HT1080 (cell line): Measurements from ENCODE around the gene BCL6B. TPM values are rescaled to one million over a fixed set of nuclear protein-coding genes. Genes with fewer than 3 reads are reported as not detected.

Source experiments
- DNase-seq: peaks from one replicate; pipeline ENCODE4 v3.0.0-alpha.2; 2015; ENCODE audit warnings: low read depth
- small RNA-seq: library from RNA; depleted of rRNA; stranded (forward); fragments of <200 nt; gene quantifications from one replicate; pipeline ENCODE3, GENCODE V24; 2014
- total RNA-seq: library from RNA; depleted of rRNA; stranded (reverse); fragments of >200 nt; shearing (Covaris generic); gene quantifications from 2 replicates; pipeline ENCODE4 v1.2.3, GENCODE V29; 2014; rRNA removed

BCL6B gene
- total RNA-seq, 1 experiment from 2014 or later: not detected

DNA sequence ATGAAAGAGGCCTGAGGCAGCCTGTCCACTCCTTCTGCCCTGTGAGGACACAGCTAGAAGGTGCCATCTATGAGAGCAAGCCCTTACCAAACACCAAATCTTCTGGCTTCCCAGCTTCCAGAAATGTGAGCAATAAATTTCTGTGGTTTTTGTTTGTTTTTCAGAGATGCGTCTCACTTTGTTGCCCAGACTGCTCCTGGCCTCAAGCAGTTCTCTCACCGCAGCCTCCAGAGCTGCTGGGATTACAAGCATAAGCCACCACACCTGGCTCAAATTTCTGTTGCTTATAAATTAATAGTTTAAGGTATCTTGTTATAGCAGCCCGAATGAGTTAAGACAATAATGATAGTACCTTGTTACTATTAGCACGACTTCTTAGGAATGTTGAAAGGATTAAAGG is 33.5 kb downstream of the BCL6B start:
- peak; percentile 38 for DNase-seq

DNA sequence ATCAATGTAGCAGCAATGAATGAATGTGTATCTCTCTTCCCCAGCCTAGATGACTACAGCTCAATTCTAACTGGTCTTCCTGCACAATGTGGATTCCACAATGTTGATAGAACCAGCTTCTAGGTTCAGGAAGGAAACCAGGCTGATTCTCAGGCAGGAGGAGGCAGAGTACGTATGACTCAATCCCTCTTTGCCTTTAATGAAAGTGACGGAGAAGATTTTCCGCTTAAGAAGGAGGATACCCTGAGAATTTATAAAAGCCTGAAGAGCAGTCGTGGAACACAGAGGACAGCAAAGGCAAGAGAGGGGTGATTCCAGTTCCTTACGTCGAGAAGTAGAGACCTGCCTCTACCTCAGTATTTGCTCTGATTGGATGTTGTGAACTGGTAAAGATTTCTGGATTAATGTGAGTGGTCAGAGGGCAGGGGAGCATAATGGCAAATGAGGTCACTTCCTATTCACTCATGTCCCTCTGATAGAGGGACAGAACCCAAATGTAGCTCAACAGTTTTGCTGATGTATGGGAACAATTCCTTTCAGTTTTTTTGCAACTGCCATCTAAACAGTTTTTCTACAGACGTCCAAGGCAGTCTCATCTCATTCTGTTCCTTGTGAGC is 36.1 kb downstream of the BCL6B start:
- DNase-seq: peak; percentile 78

DNA sequence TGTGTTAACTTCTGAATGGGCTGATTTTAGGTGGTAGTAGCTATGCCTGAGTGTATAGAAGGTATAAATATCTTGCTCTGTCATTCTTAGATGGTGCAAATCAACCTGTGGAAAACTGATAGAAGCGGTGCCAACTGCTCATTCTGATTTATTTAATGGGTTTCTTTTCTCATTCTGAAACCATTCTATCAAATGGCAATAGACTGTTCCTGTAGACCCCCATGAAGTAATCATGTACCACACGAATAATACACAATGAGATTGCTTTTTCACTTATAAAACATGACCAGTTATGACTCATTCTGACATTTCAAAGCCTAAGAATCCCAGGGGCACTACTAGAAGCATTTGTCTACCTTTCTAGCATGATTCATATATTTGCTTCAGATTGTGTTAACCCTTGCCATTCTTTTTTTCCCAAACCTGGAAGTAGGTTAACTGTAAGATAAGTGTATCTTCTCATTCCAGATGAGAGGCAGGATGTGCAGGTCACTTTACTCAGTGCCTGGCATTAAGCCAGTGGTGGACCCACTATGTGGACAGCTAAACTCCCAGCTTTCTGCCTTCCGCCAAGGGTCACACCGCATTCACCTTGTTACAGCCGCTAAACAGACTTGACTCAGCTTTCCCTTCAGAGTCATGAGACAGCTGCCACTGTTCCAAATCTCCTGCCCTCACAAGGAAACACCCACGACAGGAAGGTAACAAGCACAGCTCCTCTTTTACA is 37.5 kb downstream of the BCL6B start:
- peak; percentile 100 for DNase-seq

DNA sequence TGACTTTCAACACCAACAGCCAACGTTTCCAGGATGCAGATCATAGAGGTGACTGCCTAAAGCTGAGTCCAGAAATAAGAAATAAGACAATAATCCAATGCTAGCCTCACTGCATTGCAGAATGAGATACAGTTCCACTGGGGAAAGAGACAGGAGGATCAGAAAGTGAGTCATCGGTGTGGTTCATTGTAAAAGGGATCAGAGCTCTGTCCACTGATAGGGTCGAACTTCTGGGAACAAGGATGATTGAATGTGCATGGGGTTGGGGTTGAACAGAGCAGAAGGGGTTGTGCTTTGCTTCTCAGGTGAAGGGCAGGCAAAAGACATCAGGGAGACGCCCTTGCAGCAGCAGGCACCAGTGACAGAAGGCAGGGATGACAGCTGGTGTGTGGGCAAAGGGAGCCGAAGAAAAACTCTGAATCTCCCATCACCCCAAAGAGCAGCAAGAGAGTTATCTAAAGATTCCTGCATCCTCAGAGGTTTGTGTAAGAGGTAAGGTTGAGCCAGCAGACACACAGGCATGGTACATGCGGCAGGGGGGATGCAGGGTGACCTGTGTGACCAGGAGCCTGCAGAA is 40.8 kb downstream of the BCL6B start:
- DNase-seq: peak; percentile 18

DNA sequence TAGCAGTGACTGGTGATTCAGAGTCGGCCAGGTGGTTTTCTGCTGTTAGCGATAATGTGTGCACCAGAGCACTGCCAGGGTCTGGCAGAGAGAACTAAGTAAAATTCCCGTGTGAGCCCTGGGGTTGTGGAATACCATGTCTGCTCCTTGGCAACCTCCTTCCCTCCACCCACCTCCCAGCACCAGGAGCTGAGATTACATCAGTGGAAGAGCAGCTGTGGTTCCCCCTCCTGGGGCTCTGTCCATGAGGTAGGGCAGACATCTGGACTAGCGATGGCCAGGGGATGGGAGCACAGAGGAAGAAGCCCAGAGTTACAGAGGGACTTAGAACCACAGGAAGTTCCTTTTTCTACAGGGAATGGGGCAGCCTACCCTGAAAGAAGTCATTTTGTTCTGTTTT is 41.4 kb downstream of the BCL6B start:
- no peak for DNase-seq

DNA sequence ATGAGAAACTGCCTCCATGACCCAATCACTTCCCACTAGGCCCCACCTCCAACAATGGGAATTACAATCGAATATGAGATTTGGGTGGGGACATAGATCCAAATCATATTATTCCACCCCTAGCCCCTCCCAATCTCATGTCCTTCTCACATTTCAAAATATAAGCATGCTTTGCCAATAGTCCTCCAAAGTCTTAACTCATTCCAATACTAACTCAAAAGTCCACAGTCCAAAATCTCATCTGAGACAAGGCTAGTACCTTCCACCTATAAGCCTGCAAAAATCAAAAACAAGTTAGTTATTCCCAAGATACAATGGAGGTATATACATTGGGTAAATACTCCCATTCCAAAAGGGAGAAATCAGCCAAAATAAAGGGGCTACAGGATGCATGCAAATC is 44.3 kb downstream of the BCL6B start:
- no peak for DNase-seq

DNA sequence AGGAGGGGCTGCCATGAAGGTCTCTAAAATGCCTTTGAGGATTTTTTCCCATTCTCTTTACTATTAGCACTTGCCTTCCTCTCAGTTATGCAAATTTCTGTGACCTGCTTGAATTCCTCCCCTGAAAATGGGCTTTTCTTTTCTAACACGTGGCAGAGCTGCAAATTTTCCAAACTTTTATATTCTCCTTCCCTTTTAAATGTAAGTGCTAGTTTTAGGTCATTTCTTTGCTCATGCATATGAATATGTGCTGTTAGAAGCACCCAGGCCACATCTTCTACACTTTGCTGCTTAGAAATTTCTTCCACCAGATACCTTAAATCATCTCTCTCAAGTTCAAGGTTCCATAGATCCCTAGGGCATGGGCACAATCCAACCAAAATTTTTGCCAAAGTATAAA is 45.4 kb downstream of the BCL6B start:
- no peak for DNase-seq

DNA sequence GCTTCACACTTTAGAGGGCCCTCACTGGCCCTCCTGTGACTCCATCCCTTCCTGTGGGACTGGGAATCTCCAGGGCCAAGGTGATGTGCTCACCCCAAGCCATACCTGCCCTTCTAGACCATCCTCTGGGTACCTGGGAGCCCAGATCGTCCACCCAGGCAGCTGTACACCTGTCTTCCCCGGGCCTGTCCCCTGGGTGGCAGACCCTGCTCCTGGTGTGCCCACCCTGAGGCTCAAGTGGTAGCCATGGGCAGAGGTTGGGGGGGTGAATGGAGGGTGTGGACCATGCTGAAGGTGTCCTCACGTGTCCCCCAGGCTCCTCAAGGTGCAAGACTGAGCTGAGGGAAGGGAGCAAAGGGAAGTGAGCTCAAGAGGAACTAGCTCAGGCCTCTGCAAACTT is 47.9 kb downstream of the BCL6B start:
- DNase-seq: no peak

DNA sequence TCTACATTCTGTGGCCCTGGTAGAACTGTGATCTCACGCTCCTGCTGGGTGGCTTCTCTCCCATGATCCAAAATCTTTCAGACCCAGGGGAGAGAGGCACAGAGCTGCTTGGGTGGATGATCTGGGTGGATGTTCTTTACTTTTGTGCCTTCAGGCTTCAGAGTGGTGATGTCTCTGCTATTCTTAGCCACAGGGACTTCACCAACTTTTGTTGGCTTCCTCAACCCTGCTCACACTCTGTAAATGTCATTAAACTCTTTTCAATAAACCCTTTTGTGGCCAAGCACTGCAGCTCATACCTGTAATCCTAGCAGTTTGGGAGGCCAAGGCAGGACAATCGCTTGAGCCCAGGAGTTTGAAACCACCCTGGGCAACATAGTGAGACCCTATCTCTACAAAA is 49.6 kb downstream of the BCL6B start:
- DNase-seq: no peak

DNA sequence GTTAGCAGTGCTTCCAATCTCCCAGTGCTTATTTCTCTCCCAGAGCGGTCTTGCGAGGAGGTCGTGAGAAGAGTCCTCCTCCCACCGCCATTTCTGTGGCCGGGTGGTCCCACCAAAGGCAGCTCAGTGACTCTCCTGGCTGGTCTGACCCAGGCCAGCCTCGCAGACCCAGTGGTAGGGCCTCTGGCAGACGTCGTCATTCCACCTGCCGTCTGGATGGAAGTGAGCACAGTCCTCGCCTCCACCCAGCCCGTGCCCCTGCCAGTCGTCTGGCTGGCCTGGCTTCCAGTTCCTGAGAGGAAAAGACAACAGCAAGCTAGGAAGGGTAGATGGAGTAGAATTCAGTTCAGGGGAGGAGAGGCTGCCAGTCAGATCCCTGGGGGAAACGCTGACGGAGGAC is 52.1 kb downstream of the BCL6B start:
- no peak for DNase-seq

DNA sequence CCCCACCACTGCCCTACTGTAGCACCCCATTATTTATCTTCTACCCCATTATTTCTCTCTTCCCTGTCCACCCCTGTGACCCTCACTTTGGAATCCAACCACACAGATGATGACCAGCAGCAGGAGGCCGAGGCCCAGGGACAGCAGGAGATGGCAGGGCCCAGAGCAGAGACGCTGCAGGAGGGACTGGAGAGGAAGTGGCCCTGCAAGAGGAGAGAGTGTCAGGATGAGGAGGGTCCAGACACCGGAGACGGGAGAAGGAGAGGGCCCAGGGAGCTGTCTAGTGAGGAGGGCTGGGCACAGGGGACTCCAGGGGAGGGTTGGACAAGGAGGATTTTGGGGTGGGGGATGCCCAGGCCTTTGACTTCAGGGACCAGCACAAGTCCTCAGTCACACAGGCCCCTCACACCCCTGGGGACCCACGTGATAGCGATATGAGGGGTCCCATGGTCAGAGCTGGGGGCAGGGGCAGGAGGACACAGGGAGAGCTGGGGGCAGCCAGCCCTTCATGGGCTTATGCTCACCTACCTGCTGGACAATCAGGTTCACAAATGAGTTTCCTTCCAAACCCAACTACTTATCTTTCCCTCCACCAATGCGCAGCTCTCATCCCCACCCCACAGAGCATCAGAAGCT is 55.2 kb downstream of the BCL6B start:
- DNase-seq: no peak

DNA sequence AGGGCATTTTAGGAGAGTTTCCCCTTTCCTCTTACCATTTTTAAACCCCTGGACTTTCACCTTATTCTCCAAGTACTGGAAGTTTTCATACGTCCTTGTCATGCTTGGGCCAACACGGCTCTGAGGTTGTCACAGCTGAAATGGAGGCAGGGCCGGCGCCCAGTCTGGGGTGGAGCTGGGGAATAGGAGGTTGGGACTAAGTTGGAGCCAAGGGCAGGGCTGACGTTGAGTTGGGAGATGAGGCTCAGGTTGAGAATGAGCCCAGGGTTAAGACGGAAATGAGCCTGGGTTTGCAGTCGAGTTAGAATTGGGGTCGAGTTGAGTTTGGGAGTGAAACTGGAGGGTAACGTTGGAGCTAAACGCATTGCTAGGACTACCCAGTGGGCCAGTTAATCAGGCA is 55.9 kb downstream of the BCL6B start:
- DNase-seq: no peak

Small RNA genes lying within 50 kb of the gene (small RNA-seq; reads per million reads assigned to genes)
- gene AC120057.1: not detected

Other genes starting within 250 kb of the BCL6B start
- gene FBXO39, start 246.8 kb upstream of the BCL6B start, total RNA-seq: not detected in 2 replicates
- gene TEKT1, start 191.3 kb upstream of the BCL6B start, total RNA-seq: not detected in 2 replicates
- gene ALOX12, start 27.0 kb upstream of the BCL6B start, total RNA-seq: not detected in 2 replicates
- 201 and 360 TPM in 2 replicates for gene RNASEK, start 10.4 kb upstream of the BCL6B start, total RNA-seq
- gene SLC16A13, start 13.0 kb downstream of the BCL6B start, total RNA-seq: 0.43 TPM in 1 of 2 replicates, not detected in the other
- gene SLC16A11, start 21.0 kb downstream of the BCL6B start, total RNA-seq: not detected in 2 replicates
- gene CLEC10A, start 57.2 kb downstream of the BCL6B start, total RNA-seq: not detected in 2 replicates
- not detected in 2 replicates for gene ASGR2, start 91.8 kb downstream of the BCL6B start, total RNA-seq
- 2.8 and 4.0 TPM in 2 replicates for gene ASGR1, start 156.3 kb downstream of the BCL6B start, total RNA-seq
- 11.3 and 14.2 TPM in 2 replicates for gene DLG4, start 196.8 kb downstream of the BCL6B start, total RNA-seq
- 317 and 327 TPM in 2 replicates for gene ACADVL, start 196.9 kb downstream of the BCL6B start, total RNA-seq
- gene DVL2, start 211.5 kb downstream of the BCL6B start, total RNA-seq: 45.2 and 57.0 TPM in 2 replicates
- gene PHF23, start 216.4 kb downstream of the BCL6B start, total RNA-seq: 94.0 and 115 TPM in 2 replicates
- gene GABARAP, start 219.4 kb downstream of the BCL6B start, total RNA-seq: 191 and 331 TPM in 2 replicates
- 43.6 and 79.9 TPM in 2 replicates for gene CTDNEP1, start 228.7 kb downstream of the BCL6B start, total RNA-seq
- gene ELP5, start 229.2 kb downstream of the BCL6B start, total RNA-seq: 68.1 and 78.2 TPM in 2 replicates
- not detected in 2 replicates for gene CLDN7, start 239.4 kb downstream of the BCL6B start, total RNA-seq